ENCODE data around the gene CCDC137.

Gene CCDC137

GRCh38 chr17:81717766-81718089 is 51.2 kb downstream of the CCDC137 start:
- no peak for DNase-seq

GRCh38 chr17:81719410-81720266 is 53.1 kb downstream of the CCDC137 start:
- no peak for DNase-seq

- DNase-seq = no peak
These were observed 53.9 kb downstream of the CCDC137 start for GRCh38 chr17:81720267-81721071.

GRCh38 chr17:81722184-81723120 is 55.9 kb downstream of the CCDC137 start:
- peak; percentile 18 for DNase-seq
